OCI-LY3 (cell line): ENCODE results near the gene UNC50.

Source experiments
- H2AFZ ChIP-seq: fragments of 200-600, 300-600 bp; shearing (Covaris generic); 2 replicates; pipeline ENCODE4 v1.6.0; 2014; ENCODE audit warnings: antibody characterized with exemption, low read depth, low read length
- H3K27ac ChIP-seq: fragments of 200-600, 300-600 bp; sonication (generic); 2 replicates; pipeline ENCODE4 v1.5.1; 2014; ENCODE audit warnings: mild to moderate bottlenecking, low read length, moderate library complexity, mixed read lengths
- H3K27me3 ChIP-seq: fragments of 200-600, 300-600 bp; sonication (generic); 2 replicates; pipeline ENCODE4 v1.6.1; 2014; ENCODE audit warnings: low read depth, low read length, mixed read lengths
- H3K36me3 ChIP-seq: fragments of 200-600, 300-600 bp; sonication (generic); replicated peaks from 2 replicates; pipeline ENCODE3; 2014; ENCODE audit warnings: low read depth, low read length, mixed read lengths
- H3K4me1 ChIP-seq: fragments of 300-600, 200-600 bp; sonication (generic); 2 replicates; pipeline ENCODE4 v1.6.1; 2014; ENCODE audit warnings: low read length, mixed read lengths
- H3K4me2 ChIP-seq: fragments of 200-600, 300-600 bp; sonication (generic); 2 replicates; pipeline ENCODE4 v1.6.1; 2014; ENCODE audit warnings: low read length, mixed read lengths
- H3K4me3 ChIP-seq: fragments of 300-600, 200-600 bp; sonication (generic); 2 replicates; pipeline ENCODE4 v1.5.1; 2014; ENCODE audit warnings: antibody characterized with exemption, mild to moderate bottlenecking, low read length, moderate library complexity
- H3K79me2 ChIP-seq: fragments of 300-600, 200-600 bp; shearing (Covaris generic); 2 replicates; pipeline ENCODE4 v1.6.1; 2014; ENCODE audit warnings: mild to moderate bottlenecking, low read length, mixed read lengths
- H3K9ac ChIP-seq: fragments of 300-600, 200-600 bp; shearing (Covaris generic); 2 replicates; pipeline ENCODE4 v1.6.0; 2014; ENCODE audit warnings: mild to moderate bottlenecking, low read length, moderate library complexity
- H3K9me3 ChIP-seq: fragments of 200-600, 300-600 bp; shearing (Covaris generic); 2 replicates; pipeline ENCODE4 v1.6.1; 2014; ENCODE audit warnings: low read length, mixed read lengths; ENCODE audit not compliant: insufficient read depth
- H4K20me1 ChIP-seq: fragments of 200-600, 300-600 bp; sonication (generic); 2 replicates; pipeline ENCODE4 v1.6.1; 2016; ENCODE audit warnings: low read length, mixed read lengths; ENCODE audit not compliant: insufficient read depth
- EZH2phosphoT487 ChIP-seq: fragments of 200-600 bp; shearing (Covaris generic); IDR thresholded peaks from 2 replicates; pipeline ENCODE4 v1.6.1; 2018; ENCODE audit warnings: antibody characterized with exemption, mixed run types, low read depth
- TF ChIP-seq, protein P1 (sequence below): fragments of 200-600, 300-600 bp; sonication (generic); IDR thresholded peaks from 2 replicates; pipeline ENCODE4 v1.5.1; 2014; ENCODE audit warnings: antibody characterized with exemption, low read length, low read depth

Gene UNC50

DNA sequence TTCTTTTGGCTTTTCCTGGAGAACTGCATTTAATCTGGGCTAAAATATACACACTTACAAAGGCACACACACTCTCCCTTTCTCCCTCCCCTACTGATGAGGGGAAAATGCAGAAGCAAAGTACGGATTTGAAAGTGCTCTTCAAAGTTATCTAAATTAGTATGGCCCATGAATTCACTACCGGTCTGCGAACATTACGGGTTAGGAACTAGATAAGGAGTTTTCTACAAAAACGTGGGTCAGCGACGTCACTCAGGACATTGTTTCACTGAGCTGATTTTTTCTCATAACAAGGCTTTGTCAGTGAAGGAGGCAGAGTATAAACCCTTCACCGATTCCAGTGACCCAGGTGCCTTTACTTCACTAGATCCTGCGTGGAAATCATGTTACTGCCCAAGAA lies 47.4 kb upstream of the UNC50 start:
- Histone ChIP-seq H3K9me3 (no peaks in the 10 kb centered on the region), H3K9ac (no peak overlapping the region), H3K36me3 (peaks cover 7% of the 10 kb centered on the region), H4K20me1 (no peaks in the 10 kb centered on the region), H2AFZ (no peak overlapping the region), H3K79me2 (no peaks in the 10 kb centered on the region), H3K27me3 (no peaks in the 10 kb centered on the region), H3K4me2 (no peak overlapping the region), H3K27ac (no peak overlapping the region), H3K4me3 (no peak overlapping the region), H3K4me1 (peaks cover 13% of the 10 kb centered on the region)
- TF ChIP-seq EZH2phosphoT487: no peak
- TF ChIP-seq, protein P1, sequence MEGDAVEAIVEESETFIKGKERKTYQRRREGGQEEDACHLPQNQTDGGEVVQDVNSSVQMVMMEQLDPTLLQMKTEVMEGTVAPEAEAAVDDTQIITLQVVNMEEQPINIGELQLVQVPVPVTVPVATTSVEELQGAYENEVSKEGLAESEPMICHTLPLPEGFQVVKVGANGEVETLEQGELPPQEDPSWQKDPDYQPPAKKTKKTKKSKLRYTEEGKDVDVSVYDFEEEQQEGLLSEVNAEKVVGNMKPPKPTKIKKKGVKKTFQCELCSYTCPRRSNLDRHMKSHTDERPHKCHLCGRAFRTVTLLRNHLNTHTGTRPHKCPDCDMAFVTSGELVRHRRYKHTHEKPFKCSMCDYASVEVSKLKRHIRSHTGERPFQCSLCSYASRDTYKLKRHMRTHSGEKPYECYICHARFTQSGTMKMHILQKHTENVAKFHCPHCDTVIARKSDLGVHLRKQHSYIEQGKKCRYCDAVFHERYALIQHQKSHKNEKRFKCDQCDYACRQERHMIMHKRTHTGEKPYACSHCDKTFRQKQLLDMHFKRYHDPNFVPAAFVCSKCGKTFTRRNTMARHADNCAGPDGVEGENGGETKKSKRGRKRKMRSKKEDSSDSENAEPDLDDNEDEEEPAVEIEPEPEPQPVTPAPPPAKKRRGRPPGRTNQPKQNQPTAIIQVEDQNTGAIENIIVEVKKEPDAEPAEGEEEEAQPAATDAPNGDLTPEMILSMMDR: no peak

DNA sequence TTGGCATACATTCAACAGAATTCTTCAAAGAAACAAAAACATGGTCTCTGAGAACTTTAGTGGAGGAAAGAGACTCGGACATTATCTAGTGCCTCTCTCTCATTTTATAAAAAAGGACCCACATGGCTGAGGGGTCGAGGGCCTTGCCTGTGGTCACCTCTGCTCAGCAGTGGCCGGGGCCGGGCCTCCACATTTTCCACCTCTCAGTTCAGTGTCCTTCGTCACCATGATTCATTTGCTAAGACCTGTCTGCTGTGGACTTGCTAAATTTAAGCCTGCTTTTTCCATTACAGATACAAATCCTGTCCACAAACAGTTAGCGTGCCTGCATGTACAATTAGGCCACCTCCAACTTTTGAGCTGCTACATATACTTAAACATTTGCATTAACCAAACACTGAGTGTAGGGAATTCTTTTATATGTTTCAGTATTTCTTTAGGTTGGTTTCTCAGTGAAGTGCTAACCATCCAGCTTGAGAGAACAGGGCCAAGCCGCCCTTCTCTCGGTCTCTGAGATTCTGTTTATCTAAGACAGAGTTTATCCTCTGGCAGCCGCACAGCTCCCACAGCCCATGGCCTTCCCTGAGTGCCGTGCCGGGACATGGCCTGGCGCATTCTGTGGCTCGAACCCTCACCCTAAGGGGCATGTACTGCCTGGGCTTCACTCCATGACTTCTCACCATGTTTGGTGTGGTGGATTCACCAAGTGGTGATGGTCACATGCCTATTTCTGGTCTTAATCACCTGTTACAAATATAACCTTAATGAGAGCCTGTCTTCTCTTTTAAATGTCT lies 46.3 kb upstream of the UNC50 start:
- Histone ChIP-seq H2AFZ (no peak overlapping the region), H3K27me3 (no peaks in the 10 kb centered on the region), H3K27ac (no peak overlapping the region), H3K9ac (no peak overlapping the region), H4K20me1 (no peaks in the 10 kb centered on the region), H3K4me1 (peaks cover 2% of the 10 kb centered on the region), H3K79me2 (no peaks in the 10 kb centered on the region), H3K4me2 (no peak overlapping the region), H3K9me3 (no peaks in the 10 kb centered on the region), H3K4me3 (no peak overlapping the region), H3K36me3 (peaks cover 9% of the 10 kb centered on the region)
- no peak for TF ChIP-seq EZH2phosphoT487
- TF ChIP-seq, protein P1: no peak

DNA sequence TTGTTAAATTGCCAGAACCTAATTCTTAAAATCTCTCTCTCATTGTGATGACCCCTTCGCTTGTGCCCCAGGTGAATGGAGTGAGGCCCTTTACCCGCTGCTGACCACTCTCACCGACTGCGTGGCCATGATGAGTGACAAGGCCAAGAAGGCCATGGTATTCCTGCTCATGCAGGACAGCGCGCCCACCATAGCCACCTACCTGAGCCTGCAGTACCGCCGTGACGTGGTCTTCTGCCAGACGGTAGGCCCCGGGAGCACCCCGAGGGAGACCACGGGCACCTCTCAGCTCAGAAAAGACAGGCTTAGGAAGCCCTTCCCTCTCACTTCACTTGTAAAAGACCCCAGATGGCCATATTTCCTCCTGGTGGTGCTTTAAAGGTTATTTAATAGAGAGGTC lies 45.0 kb upstream of the UNC50 start:
- Histone ChIP-seq H3K9ac (no peak overlapping the region), H3K36me3 (peaks cover 5% of the 10 kb centered on the region)

DNA sequence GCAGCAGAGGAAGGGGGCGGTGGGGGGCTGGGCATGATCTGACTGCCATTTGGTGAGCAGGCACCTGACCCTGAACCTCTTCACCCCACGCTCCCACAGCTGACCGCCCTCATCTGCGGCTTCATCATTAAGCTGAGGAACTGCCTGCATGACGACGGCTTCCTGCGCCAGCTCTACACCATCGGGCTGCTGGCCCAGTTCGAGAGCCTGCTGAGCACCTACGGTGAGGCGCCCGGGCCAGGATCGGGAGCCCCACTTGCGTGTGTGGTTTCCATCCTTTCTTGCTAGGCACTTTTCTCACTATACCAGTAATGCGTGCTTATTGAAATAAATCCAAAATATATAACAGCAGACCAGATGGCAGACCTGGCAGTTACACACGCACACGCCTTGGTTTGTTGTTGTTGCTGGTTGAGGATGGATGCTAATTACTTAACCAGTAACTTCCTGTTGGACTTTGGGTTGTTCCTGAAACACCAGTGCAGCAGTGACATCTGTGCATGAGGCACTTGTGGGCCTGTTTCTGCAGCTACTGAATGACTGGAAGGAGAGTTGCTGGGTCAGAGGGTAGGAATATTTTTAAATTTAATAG lies 43.8 kb upstream of the UNC50 start:
- Histone ChIP-seq H3K4me2 (no peak overlapping the region), H3K36me3 (peaks cover 8% of the 10 kb centered on the region), H3K27me3 (no peaks in the 10 kb centered on the region), H3K4me1 (no peaks in the 10 kb centered on the region), H4K20me1 (no peaks in the 10 kb centered on the region), H3K79me2 (no peaks in the 10 kb centered on the region), H3K27ac (no peak overlapping the region), H3K4me3 (no peak overlapping the region), H3K9me3 (no peaks in the 10 kb centered on the region), H2AFZ (no peak overlapping the region), H3K9ac (no peak overlapping the region)
- TF ChIP-seq, protein P1: no peak
- TF ChIP-seq EZH2phosphoT487: no peak

More for the DNA sequence above, 45.0 kb upstream of the UNC50 start:
- Histone ChIP-seq H2AFZ (no peak overlapping the region), H3K4me1 (no peaks in the 10 kb centered on the region), H3K9me3 (no peaks in the 10 kb centered on the region), H3K27me3 (no peaks in the 10 kb centered on the region), H3K79me2 (no peaks in the 10 kb centered on the region), H3K4me3 (no peak overlapping the region), H3K4me2 (no peak overlapping the region), H3K27ac (no peak overlapping the region), H4K20me1 (no peaks in the 10 kb centered on the region)
- TF ChIP-seq, protein P1: no peak
- TF ChIP-seq EZH2phosphoT487: no peak
